CD4-positive, alpha-beta T cell (primary cell): ENCODE results near the gene SNTB2. TPM values are rescaled to one million over a fixed set of nuclear protein-coding genes. Genes with fewer than 3 reads are reported as not detected.
A peak's percentile ranks its signal among the peaks of the same experiment; 100 is the strongest.

Experiments
- ATAC-seq: fragments of 200-7000 bp; cut with Tn5 transposase; one replicate; pipeline ENCODE4 v1.10.0; 2022; ENCODE audit warnings: mild to moderate bottlenecking; ENCODE audit not compliant: poor library complexity
- CTCF ChIA-PET: fragments of 350-600 bp; sonication (Branson Sonifier 250); formaldehyde crosslinking; loops from one replicate; lab custom pipeline; 2021; ENCODE audit warnings: antibody characterized with exemption, inconsistent platforms; lab: Charles Lee
- POLR2A ChIA-PET: fragments of 350-600 bp; sonication (Branson Sonifier 250); formaldehyde crosslinking; loops from one replicate; lab custom pipeline; 2021; ENCODE audit warnings: antibody characterized with exemption, inconsistent platforms; lab: Charles Lee
- DNase-seq, 14 experiments: peaks; one replicate each; pipeline ENCODE4 v3.0.0-alpha.2; 2013 to 2020; ENCODE audit warnings: mixed read lengths in 2 of 14
- H3K27ac ChIP-seq, 2 donors: one replicate each; pipeline versions ENCODE4 v1.5.1 to v1.7.0; 2013; ENCODE audit warnings: low read length in 2 of 2, low read depth in 1 of 2, mild to moderate bottlenecking in 1 of 2
- H3K27me3 ChIP-seq, 2 experiments: 1 replicate in 1 of 2; 2 replicates in 1 of 2; pipeline versions ENCODE4 v1.6.1 to v1.7.0; 2013; ENCODE audit warnings: low read length in 2 of 2, control low read depth in 1 of 2, mild to moderate bottlenecking in 1 of 2, moderate library complexity in 1 of 2; ENCODE audit not compliant: insufficient read depth in 2 of 2, control insufficient read depth in 1 of 2
- H3K36me3 ChIP-seq: one replicate; pipeline ENCODE4 v1.6.1; 2013; ENCODE audit warnings: low read length, control low read depth; ENCODE audit not compliant: insufficient read depth
- H3K4me1 ChIP-seq: one replicate; pipeline ENCODE4 v1.6.1; 2013; ENCODE audit warnings: low read length, control low read depth; ENCODE audit not compliant: insufficient read depth
- H3K4me3 ChIP-seq: one replicate; pipeline ENCODE4 v1.5.1; 2013; ENCODE audit warnings: mild to moderate bottlenecking, low read length, moderate library complexity
- H3K9me3 ChIP-seq, 2 experiments: 1 replicate in 1 of 2; 2 replicates in 1 of 2; pipeline versions ENCODE4 v1.6.1 to v1.7.0; 2013; ENCODE audit warnings: low read length in 2 of 2, mild to moderate bottlenecking in 2 of 2, control low read depth in 1 of 2, moderate library complexity in 1 of 2; ENCODE audit not compliant: control insufficient read depth in 1 of 2, insufficient read depth in 1 of 2
- H3K27ac Mint-ChIP-seq: one replicate; pipeline ENCODE4 v1.8.0; 2020; ENCODE audit warnings: mixed read lengths
- H3K27me3 Mint-ChIP-seq: one replicate; pipeline ENCODE4 v1.8.0; 2021; ENCODE audit warnings: mixed read lengths
- H3K36me3 Mint-ChIP-seq: one replicate; pipeline ENCODE4 v1.8.0; 2021; ENCODE audit warnings: low read depth, mixed read lengths
- H3K4me1 Mint-ChIP-seq: one replicate; pipeline ENCODE4 v1.8.0; 2021; ENCODE audit warnings: low read depth, mixed read lengths
- H3K4me3 Mint-ChIP-seq: one replicate; pipeline ENCODE4 v1.8.0; 2020; ENCODE audit warnings: mild to moderate bottlenecking, mixed read lengths
- H3K9me3 Mint-ChIP-seq: one replicate; pipeline ENCODE4 v1.8.0; 2020; ENCODE audit warnings: mixed read lengths
- intact Hi-C, 2 experiments: fragments of 100-400 bp; cut with DNase I in 1 of 2; cut with micrococcal nuclease in 1 of 2; formaldehyde crosslinking; loops; one replicate each; pipeline versions ENCODE4 v1.15.1 to v1.9.0; 2023 to 2025; cut with DNase I, micrococcal nuclease
- total RNA-seq, 174 experiments: library from RNA in 2 of 174; stranded (reverse) in 2 of 174; gene quantifications; one replicate each; pipeline ENCODE4 v1.2.3 and lab custom pipeline; 2021 to 2026
- TF ChIP-seq, protein P1 (sequence below): fragments of 200-600 bp; IDR thresholded peaks from one replicate; pipeline ENCODE4 v1.8.0; 2022; ENCODE audit warnings: antibody characterized with exemption, mild to moderate bottlenecking

Gene SNTB2
- total RNA-seq, 2 experiments from 2014 or later, result 10.1 to 11.4 TPM

- ChIA-PET POLR2A (interaction anchor here (0.7 to 3.3 kb wide), 9 partner anchors 11 to 415 kb away, joined by 3 to 70 read pairs (median 4); partner anchors contain the start of genes PDF and SNTB2), CTCF (interaction anchor here (0.6 to 1.3 kb wide), 5 partner anchors 9 to 103 kb away, joined by 3 to 6 read pairs (median 3); partner anchors contain the start of gene PDF)
- H3K9me3 ChIP-seq, result no peaks in the 10 kb centered on the region
- peak within 1 kb of the TSS; percentile 63 for H3K4me3 ChIP-seq
- intact Hi-C loops, result loop anchor here (1.0 to 10.0 kb wide), 7 partner anchors 9 to 1185 kb away; partner anchors contain the start of genes PDF (in 2 of the 2), VPS4A (in 2 of the 2), CHTF8 (in 1 of the 2) and COG4 (in 1 of the 2)
- peaks cover 60% of the 10 kb centered on the region for H3K36me3 Mint-ChIP-seq
- peak within 1 kb of the TSS; percentile 96 for H3K4me3 Mint-ChIP-seq
- TF ChIP-seq, protein P1, sequence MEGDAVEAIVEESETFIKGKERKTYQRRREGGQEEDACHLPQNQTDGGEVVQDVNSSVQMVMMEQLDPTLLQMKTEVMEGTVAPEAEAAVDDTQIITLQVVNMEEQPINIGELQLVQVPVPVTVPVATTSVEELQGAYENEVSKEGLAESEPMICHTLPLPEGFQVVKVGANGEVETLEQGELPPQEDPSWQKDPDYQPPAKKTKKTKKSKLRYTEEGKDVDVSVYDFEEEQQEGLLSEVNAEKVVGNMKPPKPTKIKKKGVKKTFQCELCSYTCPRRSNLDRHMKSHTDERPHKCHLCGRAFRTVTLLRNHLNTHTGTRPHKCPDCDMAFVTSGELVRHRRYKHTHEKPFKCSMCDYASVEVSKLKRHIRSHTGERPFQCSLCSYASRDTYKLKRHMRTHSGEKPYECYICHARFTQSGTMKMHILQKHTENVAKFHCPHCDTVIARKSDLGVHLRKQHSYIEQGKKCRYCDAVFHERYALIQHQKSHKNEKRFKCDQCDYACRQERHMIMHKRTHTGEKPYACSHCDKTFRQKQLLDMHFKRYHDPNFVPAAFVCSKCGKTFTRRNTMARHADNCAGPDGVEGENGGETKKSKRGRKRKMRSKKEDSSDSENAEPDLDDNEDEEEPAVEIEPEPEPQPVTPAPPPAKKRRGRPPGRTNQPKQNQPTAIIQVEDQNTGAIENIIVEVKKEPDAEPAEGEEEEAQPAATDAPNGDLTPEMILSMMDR, result peak; percentile 82
- H3K36me3 ChIP-seq, result peaks cover 55% of the 10 kb centered on the region
- H3K4me1 Mint-ChIP-seq, result peaks cover 61% of the 10 kb centered on the region
- no peaks in the 10 kb centered on the region for H3K27me3 Mint-ChIP-seq
- peaks cover 31% of the 10 kb centered on the region for H3K4me1 ChIP-seq
- peak; percentile 89 for ATAC-seq
- H3K27ac Mint-ChIP-seq, result peak within 1 kb of the TSS; percentile 90
- H3K27ac ChIP-seq, result peak within 1 kb of the TSS; percentile 79 to 80
- no peaks in the 10 kb centered on the region for H3K27me3 ChIP-seq
- no peaks in the 10 kb centered on the region for H3K9me3 Mint-ChIP-seq
- DNase-seq, result peak; percentile 84 to 96 (median 89)
Measured at GRCh38 chr16:69339289-69340094, 152.5 kb downstream of the SNTB2 start, which contains the start of the genes COG8 and NIP7. TSS of gene COG8 (minus strand) at chr16:69339564. CDS start at chr16:69339552, 12 bp downstream. TSS of gene NIP7 (plus strand) at chr16:69339772. CDS start at chr16:69339830, 58 bp downstream.

GRCh38 chr16:69340095-69340644 is 153.2 kb downstream of the SNTB2 start:
- H3K4me1 ChIP-seq, result peaks cover 29% of the 10 kb centered on the region
- H3K4me3 Mint-ChIP-seq, result peak overlapping the region; percentile 96
- no peak for DNase-seq
- peaks cover 48% of the 10 kb centered on the region for H3K36me3 ChIP-seq
- H3K27ac Mint-ChIP-seq, result peak overlapping the region; percentile 90
- ATAC-seq, result no peak
- no peaks in the 10 kb centered on the region for H3K9me3 Mint-ChIP-seq
- CTCF ChIA-PET, result interaction anchor here (0.8 kb wide), 1 partner anchor 28 kb away, joined by 3 read pairs; no protein-coding TSS in a partner anchor
- H3K36me3 Mint-ChIP-seq, result peaks cover 53% of the 10 kb centered on the region
- intact Hi-C loops, result loop anchor here in 1 of 2 experiments (2.0 kb wide), 1 partner anchor 45 kb away; no protein-coding TSS in a partner anchor
- TF ChIP-seq, protein P1, result no peak
- peak overlapping the region; percentile 63 for H3K4me3 ChIP-seq
- H3K4me1 Mint-ChIP-seq, result peaks cover 56% of the 10 kb centered on the region
- no peaks in the 10 kb centered on the region for H3K27me3 ChIP-seq
- no peaks in the 10 kb centered on the region for H3K27me3 Mint-ChIP-seq
- peak overlapping the region; percentile 79 to 80 for H3K27ac ChIP-seq
- no peaks in the 10 kb centered on the region for H3K9me3 ChIP-seq
- POLR2A ChIA-PET, result interaction anchor here (0.6 to 3.3 kb wide), 7 partner anchors 11 to 224 kb away, joined by 3 to 70 read pairs (median 4); partner anchors contain the start of genes PDF, SNTB2 and TERF2

- intact Hi-C loops, result no loop called here
- POLR2A ChIA-PET, result interaction anchor here (1.1 kb wide), 1 partner anchor 15 kb away, joined by 8 read pairs; no protein-coding TSS in a partner anchor
Measured at GRCh38 chr16:69344171-69344570, 157.2 kb downstream of the SNTB2 start.

More at GRCh38 chr16:69344171-69344570, 157.2 kb downstream of the SNTB2 start:
- Histone ChIP-seq H3K9me3 (no peaks in the 10 kb centered on the region), H3K27me3 (no peaks in the 10 kb centered on the region), H3K4me3 (no peak overlapping the region), H3K4me1 (peaks cover 12% of the 10 kb centered on the region), H3K36me3 (peaks cover 33% of the 10 kb centered on the region), H3K27ac (no peak overlapping the region)
- TF ChIP-seq, protein P1, result no peak
- Mint-ChIP-seq H3K4me3 (no peak overlapping the region), H3K9me3 (no peaks in the 10 kb centered on the region), H3K27ac (no peak overlapping the region), H3K36me3 (peaks cover 46% of the 10 kb centered on the region), H3K4me1 (peaks cover 26% of the 10 kb centered on the region), H3K27me3 (no peaks in the 10 kb centered on the region)
- no peak for ATAC-seq
- CTCF ChIA-PET, result no interaction called here
- DNase-seq, result no peak
